ENCODE data around the gene CALHM2.

CALHM2 gene

GRCh38 chr10:103475437-103475836 is 23.3 kb upstream of the CALHM2 start:
- no peak for DNase-seq

GRCh38 chr10:103474077-103474476 is 21.9 kb upstream of the CALHM2 start:
- DNase-seq = no peak

GRCh38 chr10:103473261-103473671 is 21.1 kb upstream of the CALHM2 start:
- no peak for DNase-seq

GRCh38 chr10:103472005-103472404 is 19.8 kb upstream of the CALHM2 start:
- no peak for DNase-seq

- peak; percentile 79 for DNase-seq
Measured at GRCh38 chr10:103470761-103471653, 18.8 kb upstream of the CALHM2 start.

GRCh38 chr10:103469201-103469600 is 17.0 kb upstream of the CALHM2 start:
- no peak for DNase-seq

- DNase-seq = no peak
Measured at GRCh38 chr10:103467406-103467805, 15.2 kb upstream of the CALHM2 start.

GRCh38 chr10:103466734-103467133 is 14.6 kb upstream of the CALHM2 start:
- DNase-seq = no peak

GRCh38 chr10:103465411-103466179 is 13.4 kb upstream of the CALHM2 start:
- no peak for DNase-seq

- no peak for DNase-seq
Measured at GRCh38 chr10:103463499-103463898, 11.3 kb upstream of the CALHM2 start.

GRCh38 chr10:103459615-103460014 is 7.4 kb upstream of the CALHM2 start:
- DNase-seq = no peak

GRCh38 chr10:103458720-103459119 is 6.5 kb upstream of the CALHM2 start, which contains the start of gene CALHM1:
TSS of gene CALHM1 (minus strand) at chr10:103458900. CDS start at chr10:103458751, 149 bp downstream.
- DNase-seq = no peak

- DNase-seq = no peak
Measured at GRCh38 chr10:103457896-103458583, 5.9 kb upstream of the CALHM2 start.

- no peak for DNase-seq
Measured at GRCh38 chr10:103457176-103457712, 5.1 kb upstream of the CALHM2 start.

- DNase-seq = no peak
Measured at GRCh38 chr10:103456074-103456660, 4.0 kb upstream of the CALHM2 start.

- no peak for DNase-seq
Measured at GRCh38 chr10:103455235-103455634, 3.1 kb upstream of the CALHM2 start.

GRCh38 chr10:103454026-103454425 is 1.9 kb upstream of the CALHM2 start:
- no peak for DNase-seq

- no peak for DNase-seq
Measured at GRCh38 chr10:103452506-103453230, 498 bp upstream of the CALHM2 start.

- peak; percentile 76 for DNase-seq
Measured at GRCh38 chr10:103451091-103451813, 918 bp downstream of the CALHM2 start.

- no peak for DNase-seq
Measured at GRCh38 chr10:103450201-103450695, 1.9 kb downstream of the CALHM2 start.
